Natural killer cell treated with Interleukin-12 subunit alpha and Interleukin-12 subunit beta and Interleukin-15 and Interleukin-18, amount 100 ng/mL, for 72 hours (primary cell): Measurements from ENCODE around the gene PLIN3. TPM values are rescaled to one million over a fixed set of nuclear protein-coding genes. Genes with fewer than 3 reads are reported as not detected.

Experiments
- ATAC-seq, 2 donors: fragments of 150-1000 bp; cut with Tn5 transposase in 1 of 2; sonication (Bioruptor Pico), chemical (Tn5 transposase) in 1 of 2; 2 replicates each; pipeline ENCODE4 v1.10.0; 2021
- DNase-seq: peaks from one replicate; pipeline ENCODE4 v3.0.0; 2022; ENCODE audit warnings: low spot score
- H3K27ac Mint-ChIP-seq, 2 donors: 1 replicate in 1 of 2; 2 replicates in 1 of 2; pipeline ENCODE4 v1.8.0; 2022; ENCODE audit warnings: mixed read lengths in 2 of 2, mild to moderate bottlenecking in 1 of 2, moderate library complexity in 1 of 2
- H3K27me3 Mint-ChIP-seq, 2 donors: 1 replicate in 1 of 2; 2 replicates in 1 of 2; pipeline ENCODE4 v1.8.0; 2022; ENCODE audit warnings: mixed read lengths in 2 of 2
- H3K36me3 Mint-ChIP-seq: one replicate; pipeline ENCODE4 v1.8.0; 2022; ENCODE audit warnings: mixed read lengths
- H3K4me1 Mint-ChIP-seq, 2 donors: 1 replicate in 1 of 2; 2 replicates in 1 of 2; pipeline ENCODE4 v1.8.0; 2022; ENCODE audit warnings: low read depth in 2 of 2, mixed read lengths in 2 of 2, mild to moderate bottlenecking in 1 of 2
- H3K4me3 Mint-ChIP-seq: one replicate; pipeline ENCODE4 v1.8.0; 2022; ENCODE audit warnings: mixed read lengths
- H3K9me3 Mint-ChIP-seq: 2 replicates; pipeline ENCODE4 v1.8.0; 2022; ENCODE audit warnings: mixed read lengths
- total RNA-seq, 2 donors: library from RNA; stranded (reverse); gene quantifications; one replicate each; pipeline ENCODE4 v1.2.3, GENCODE V29; 2022

Gene PLIN3
- total RNA-seq: 10 to 100 TPM; 25.1 to 34.0 TPM

- DNase-seq: peak; percentile 95
- Mint-ChIP-seq H3K4me3 (peak within 1 kb of the TSS; percentile 77), H3K36me3 (no peaks in the 10 kb centered on the region), H3K27ac (peak within 1 kb of the TSS in 1 of 2 donors; percentile 45), H3K4me1 (peaks cover 15 to 26% of the 10 kb centered on the region in 2 donors), H3K9me3 (no peaks in the 10 kb centered on the region), H3K27me3 (peaks cover 0 to 2% of the 10 kb centered on the region in 2 donors)
- peak; percentile 97 to 99 for ATAC-seq
Measured at GRCh38 chr19:4867534-4868285, at the start of gene PLIN3. TSS of gene PLIN3 (minus strand) at chr19:4867667. CDS start at chr19:4861394, 6,273 bp downstream.

- H3K36me3 Mint-ChIP-seq: peaks cover 16% of the 10 kb centered on the region
- DNase-seq: peak; percentile 67
- no peaks in the 10 kb centered on the region for H3K9me3 Mint-ChIP-seq
- H3K4me3 Mint-ChIP-seq: peak overlapping the region; percentile 100
- peak overlapping the region; percentile 94 to 97 for H3K27ac Mint-ChIP-seq
- no peaks in the 10 kb centered on the region for H3K27me3 Mint-ChIP-seq
- peaks cover 49 to 51% of the 10 kb centered on the region in 2 donors for H3K4me1 Mint-ChIP-seq
- ATAC-seq: peak; percentile 60 to 64
Measured at GRCh38 chr19:4916292-4917082, 49.0 kb upstream of the PLIN3 start.

GRCh38 chr19:4914736-4915501 lies 47.5 kb upstream of the PLIN3 start:
- Mint-ChIP-seq H3K4me1 (peaks cover 52 to 57% of the 10 kb centered on the region in 2 donors), H3K27ac (peak overlapping the region; percentile 94 to 97), H3K4me3 (peak overlapping the region; percentile 100), H3K36me3 (peaks cover 13% of the 10 kb centered on the region), H3K9me3 (no peaks in the 10 kb centered on the region), H3K27me3 (no peaks in the 10 kb centered on the region)
- ATAC-seq (peak; percentile 77 to 79), DNase-seq (peak; percentile 77)

- ATAC-seq (no peak), DNase-seq (no peak)
- peak overlapping the region; percentile 100 for H3K4me3 Mint-ChIP-seq
- H3K36me3 Mint-ChIP-seq: peaks cover 13% of the 10 kb centered on the region
- peaks cover 52 to 57% of the 10 kb centered on the region in 2 donors for H3K4me1 Mint-ChIP-seq
- no peaks in the 10 kb centered on the region for H3K27me3 Mint-ChIP-seq
- peak overlapping the region; percentile 94 to 97 for H3K27ac Mint-ChIP-seq
- no peaks in the 10 kb centered on the region for H3K9me3 Mint-ChIP-seq
Measured at GRCh38 chr19:4913996-4914735, 46.7 kb upstream of the PLIN3 start.

GRCh38 chr19:4911786-4912672 lies 44.6 kb upstream of the PLIN3 start:
- ATAC-seq: no peak

GRCh38 chr19:4911314-4911713 lies 43.8 kb upstream of the PLIN3 start:
- ATAC-seq (no peak), DNase-seq (no peak)
- Mint-ChIP-seq H3K4me1 (peaks cover 52 to 54% of the 10 kb centered on the region in 2 donors), H3K4me3 (peak overlapping the region; percentile 100), H3K36me3 (peaks cover 13% of the 10 kb centered on the region), H3K27ac (peak overlapping the region; percentile 63 to 97), H3K27me3 (no peaks in the 10 kb centered on the region), H3K9me3 (no peaks in the 10 kb centered on the region)

More at GRCh38 chr19:4911786-4912672, 44.6 kb upstream of the PLIN3 start:
- no peak for DNase-seq
- Mint-ChIP-seq H3K4me3 (peak overlapping the region; percentile 100), H3K4me1 (peaks cover 57 to 59% of the 10 kb centered on the region in 2 donors), H3K27ac (peak overlapping the region; percentile 63 to 97), H3K9me3 (no peaks in the 10 kb centered on the region), H3K27me3 (no peaks in the 10 kb centered on the region), H3K36me3 (peaks cover 13% of the 10 kb centered on the region)

- DNase-seq (no peak), ATAC-seq (no peak)
- Mint-ChIP-seq H3K27ac (peak overlapping the region; percentile 63 to 97), H3K27me3 (no peaks in the 10 kb centered on the region), H3K4me1 (peaks cover 48 to 51% of the 10 kb centered on the region in 2 donors), H3K36me3 (peaks cover 13% of the 10 kb centered on the region), H3K9me3 (no peaks in the 10 kb centered on the region), H3K4me3 (peak overlapping the region; percentile 100)
Measured at GRCh38 chr19:4910594-4911281, 43.3 kb upstream of the PLIN3 start.

GRCh38 chr19:4909897-4910593 lies 42.6 kb upstream of the PLIN3 start:
- Mint-ChIP-seq H3K4me1 (peaks cover 42 to 47% of the 10 kb centered on the region in 2 donors), H3K27me3 (no peaks in the 10 kb centered on the region), H3K9me3 (no peaks in the 10 kb centered on the region), H3K4me3 (peak overlapping the region; percentile 100), H3K36me3 (peaks cover 13% of the 10 kb centered on the region), H3K27ac (peak overlapping the region in 1 of 2 donors; percentile 97)
- ATAC-seq: peak; percentile 93 to 97
- peak; percentile 97 for DNase-seq

GRCh38 chr19:4909156-4909896 lies 41.9 kb upstream of the PLIN3 start, which contains the start of gene UHRF1:
TSS of gene UHRF1 (plus strand) at chr19:4909501. CDS start at chr19:4910886, 1,385 bp downstream.
- H3K4me1 Mint-ChIP-seq: peaks cover 34 to 40% of the 10 kb centered on the region in 2 donors
- peak; percentile 72 to 74 for ATAC-seq
- peak; percentile 80 for DNase-seq
- H3K27me3 Mint-ChIP-seq: no peaks in the 10 kb centered on the region
- H3K4me3 Mint-ChIP-seq: peak within 1 kb of the TSS; percentile 100
- peaks cover 9% of the 10 kb centered on the region for H3K36me3 Mint-ChIP-seq
- H3K27ac Mint-ChIP-seq: peak within 1 kb of the TSS in 1 of 2 donors; percentile 97
- H3K9me3 Mint-ChIP-seq: no peaks in the 10 kb centered on the region

GRCh38 chr19:4908781-4909155 lies 41.3 kb upstream of the PLIN3 start:
- DNase-seq: no peak
- Mint-ChIP-seq H3K9me3 (no peaks in the 10 kb centered on the region), H3K4me1 (peaks cover 29 to 34% of the 10 kb centered on the region in 2 donors), H3K27me3 (no peaks in the 10 kb centered on the region), H3K4me3 (peak overlapping the region; percentile 39), H3K27ac (no peak overlapping the region), H3K36me3 (peaks cover 5% of the 10 kb centered on the region)
- no peak for ATAC-seq

- no peaks in the 10 kb centered on the region for H3K27me3 Mint-ChIP-seq
- H3K27ac Mint-ChIP-seq: no peak overlapping the region
- H3K4me3 Mint-ChIP-seq: peak overlapping the region; percentile 50
- H3K4me1 Mint-ChIP-seq: peaks cover 25 to 33% of the 10 kb centered on the region in 2 donors
- H3K36me3 Mint-ChIP-seq: peaks cover 5% of the 10 kb centered on the region
- ATAC-seq (no peak), DNase-seq (no peak)
- H3K9me3 Mint-ChIP-seq: no peaks in the 10 kb centered on the region
Measured at GRCh38 chr19:4908360-4908759, 40.9 kb upstream of the PLIN3 start.
